ENCODE measurements around the gene TNXB.
"Not testable (repeated sequence)": the region's sequence is repeated elsewhere in the genome, so short reads cannot be mapped to it uniquely, and the experiment has no call there.

TNXB gene

DNA sequence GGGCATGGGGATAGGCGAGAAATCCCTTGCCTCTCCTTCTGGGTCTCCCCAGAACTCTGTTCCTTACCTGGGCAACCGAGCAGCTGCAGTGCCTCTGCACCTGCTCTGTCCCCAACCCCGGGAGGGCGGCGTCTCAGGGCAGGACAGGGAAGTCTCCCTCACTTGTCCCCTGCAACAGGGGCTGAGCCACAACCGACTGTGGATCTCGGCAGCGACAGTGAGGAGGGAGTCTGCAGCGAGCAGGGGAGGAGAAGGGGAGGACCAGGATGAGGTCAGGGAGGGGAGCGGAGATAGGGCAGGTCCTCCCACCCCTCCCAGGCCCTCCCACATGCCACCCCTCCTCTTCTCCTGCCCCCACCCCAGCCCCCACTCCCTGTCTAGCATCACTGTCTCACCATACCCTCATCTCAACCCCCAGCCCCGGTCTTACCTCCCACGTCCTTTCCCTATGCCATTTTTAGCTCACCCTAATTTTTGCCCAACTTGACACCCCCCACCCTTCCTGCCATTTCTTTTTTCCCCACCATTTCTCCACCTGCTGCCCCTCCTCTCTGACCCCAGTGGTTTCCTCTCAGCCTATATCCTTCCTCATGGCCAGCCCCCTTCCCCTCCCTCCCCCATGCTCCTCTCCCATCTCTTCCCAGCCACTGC lies at the start of gene TNXB:
TNXB (minus strand) TSS at position 225 of the 651 bp plus-strand sequence. CDS start 11,140 bp downstream, outside the sequence.
- DNase-seq, result no peak

DNA sequence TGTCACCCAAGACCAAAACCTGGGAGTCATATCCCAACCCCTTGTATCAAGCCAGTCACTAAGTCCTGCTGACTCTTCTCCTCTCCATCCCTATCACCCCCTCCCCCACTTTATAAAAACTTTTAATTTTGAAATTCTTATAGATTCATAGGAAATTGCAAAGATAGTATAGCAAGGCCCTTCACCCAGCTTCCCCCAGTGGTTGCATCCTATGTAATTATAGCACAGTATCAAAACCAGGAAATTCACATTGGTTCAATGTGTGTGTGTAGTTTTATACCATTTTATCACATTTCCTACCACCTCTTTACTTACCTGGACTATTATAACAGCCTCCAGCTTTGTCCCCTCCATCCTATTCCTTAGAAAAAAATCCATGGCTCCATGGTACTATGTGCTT lies 48.9 kb upstream of the TNXB start:
- DNase-seq, result no peak

GRCh38 chr6:32156891-32157290 lies 47.8 kb upstream of the TNXB start:
- no peak for DNase-seq

DNA sequence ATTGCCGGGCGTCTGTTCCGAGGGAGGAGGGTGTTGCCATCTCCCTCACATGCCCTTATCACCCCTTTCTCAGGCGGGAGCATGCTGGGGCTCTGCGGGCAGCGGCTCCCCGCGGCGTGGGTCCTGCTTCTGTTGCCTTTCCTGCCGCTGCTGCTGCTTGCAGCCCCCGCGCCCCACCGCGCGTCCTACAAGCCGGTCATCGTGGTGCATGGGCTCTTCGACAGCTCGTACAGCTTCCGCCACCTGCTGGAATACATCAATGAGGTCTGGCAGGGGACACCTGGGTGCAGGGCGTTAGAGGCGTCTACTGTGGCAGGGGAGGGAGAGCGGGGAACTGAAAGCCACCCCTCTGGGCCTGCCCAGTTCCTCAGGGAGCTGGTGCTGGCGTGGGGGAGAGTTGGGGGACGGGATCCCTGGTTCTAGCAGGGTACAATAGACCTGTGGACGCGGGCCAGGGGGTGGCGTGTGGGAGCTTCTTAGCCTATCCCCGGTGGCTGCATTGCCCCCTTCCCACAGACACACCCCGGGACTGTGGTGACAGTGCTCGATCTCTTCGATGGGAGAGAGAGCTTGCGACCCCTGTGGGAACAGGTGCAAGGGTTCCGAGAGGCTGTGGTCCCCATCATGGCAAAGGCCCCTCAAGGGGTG lies 45.5 kb upstream of the TNXB start:
- peak; percentile 76 for DNase-seq

GRCh38 chr6:32153564-32154513 lies 44.7 kb upstream of the TNXB start, which contains the start of gene PPT2:
PPT2 (plus strand) TSS chr6:32154141; CDS start chr6:32154595, 454 bp downstream.
- peak; percentile 75 for DNase-seq

- DNase-seq, result no peak
These were observed 43.8 kb upstream of the TNXB start for GRCh38 chr6:32152769-32153563.

- peak; percentile 49 for DNase-seq
These were observed 43.0 kb upstream of the TNXB start, which contains the start of gene PRRT1 for GRCh38 chr6:32151863-32152768. PRRT1 (minus strand) TSS chr6:32151939; CDS start chr6:32151827, 112 bp downstream.

DNA sequence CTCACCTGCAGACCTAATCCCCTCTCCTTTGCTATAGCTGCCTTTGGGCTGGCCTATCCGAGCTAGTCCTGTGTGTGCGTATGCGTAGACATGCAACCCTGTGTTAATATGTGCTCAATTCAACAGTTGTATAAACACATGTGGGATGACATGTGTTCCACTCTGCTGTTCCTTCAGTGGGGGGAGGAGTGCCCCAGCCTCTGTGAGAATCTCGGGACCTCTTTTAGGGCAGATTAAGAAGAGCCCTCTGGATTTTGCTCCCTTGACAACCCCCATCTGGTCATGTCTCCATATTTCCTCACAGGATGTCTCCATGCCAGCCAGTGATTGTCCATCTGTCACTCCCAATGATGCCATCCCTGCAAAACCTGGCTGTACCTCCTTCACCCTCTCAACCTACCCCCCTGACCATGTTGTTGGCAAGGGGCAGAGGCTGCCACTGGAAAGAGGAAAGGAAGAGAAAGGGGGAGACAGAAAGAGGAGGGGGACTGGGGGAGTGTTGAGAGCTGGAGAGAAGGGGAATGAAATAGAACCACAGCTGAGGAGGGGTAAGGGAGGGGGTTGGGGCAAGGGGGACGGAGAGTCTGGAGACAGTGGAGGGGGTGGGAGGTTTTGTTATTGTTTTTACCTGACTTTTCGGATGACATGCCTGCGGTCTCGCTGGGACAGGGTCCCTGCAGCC lies 42.2 kb upstream of the TNXB start:
- no peak for DNase-seq

GRCh38 chr6:32149932-32150870 lies 41.1 kb upstream of the TNXB start:
- DNase-seq, result no peak

DNA sequence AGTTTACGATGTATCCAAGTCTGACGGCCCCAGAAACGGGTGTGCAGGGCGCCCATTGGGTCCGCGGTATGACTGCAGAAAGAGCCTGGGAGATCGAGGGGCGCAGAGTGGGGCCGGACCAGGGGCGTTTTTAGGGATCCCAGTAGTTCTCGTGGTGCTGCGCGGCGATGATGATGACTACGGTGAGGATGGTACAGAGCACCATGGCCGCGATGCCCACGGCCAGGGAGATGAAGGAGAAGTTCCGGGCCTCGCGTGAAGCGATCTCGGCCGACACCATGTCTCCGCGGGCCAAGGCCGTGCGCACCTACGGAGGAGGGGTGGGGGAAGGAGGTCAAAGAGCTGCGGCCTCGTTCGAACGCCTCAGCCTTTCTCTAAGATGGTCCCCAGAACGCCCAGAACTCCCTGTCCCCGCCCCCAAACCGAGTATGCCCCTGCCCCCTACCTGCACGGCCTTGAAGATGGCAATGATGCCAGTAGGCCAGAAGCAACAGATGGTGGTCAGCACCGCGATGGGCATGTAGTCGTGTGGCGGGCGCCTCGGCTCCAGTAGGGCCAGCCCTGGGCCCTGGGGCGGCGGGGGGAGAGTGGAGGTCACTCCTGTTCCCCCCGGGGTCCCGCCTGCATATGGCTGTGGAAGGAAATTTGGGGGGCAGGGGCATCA lies 40.1 kb upstream of the TNXB start:
- no peak for DNase-seq

DNA sequence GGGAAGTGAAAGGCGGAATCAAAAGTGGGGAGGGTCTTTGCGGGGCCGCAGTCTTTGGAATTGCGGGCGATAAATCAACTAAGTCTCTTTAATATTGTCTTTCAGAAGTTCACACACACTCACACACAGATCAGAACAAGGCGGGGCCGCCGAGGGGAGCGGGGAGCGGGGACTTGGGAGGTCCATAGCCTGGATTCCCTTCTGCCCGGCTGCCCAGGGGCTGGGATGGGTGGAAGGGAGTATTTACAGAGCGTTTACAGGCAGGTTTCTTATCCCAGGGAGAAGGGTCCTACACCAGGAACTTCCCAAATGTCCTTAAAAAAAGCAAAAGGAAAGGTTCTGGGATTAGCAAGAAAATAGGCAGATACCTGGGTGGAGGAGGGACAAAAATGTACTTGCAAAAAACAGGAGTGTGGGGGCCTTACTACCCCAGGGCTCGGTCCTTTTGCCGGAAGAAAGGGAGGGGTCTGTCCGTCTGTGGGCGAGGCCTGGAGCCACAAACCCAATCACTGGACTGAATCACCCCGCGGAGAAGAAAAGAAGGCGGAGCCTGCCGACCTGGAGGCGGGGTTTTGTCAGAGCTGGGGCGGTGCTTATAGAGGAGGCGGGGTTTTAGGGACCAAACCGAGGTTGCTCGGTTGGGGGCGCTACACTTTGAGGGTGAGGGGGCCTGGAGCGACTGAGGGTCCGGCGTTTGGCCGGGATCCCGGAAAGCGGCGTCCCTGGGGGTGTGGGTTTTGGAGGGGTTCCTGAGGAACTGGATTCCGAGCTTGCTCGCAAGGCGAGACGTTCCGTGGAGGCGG lies 39.4 kb upstream of the TNXB start:
- DNase-seq, result peak; percentile 78

GRCh38 chr6:32147401-32148132 lies 38.4 kb upstream of the TNXB start:
- DNase-seq, result no peak

- no peak for DNase-seq
These were observed 37.5 kb upstream of the TNXB start for GRCh38 chr6:32146687-32147086.

DNA sequence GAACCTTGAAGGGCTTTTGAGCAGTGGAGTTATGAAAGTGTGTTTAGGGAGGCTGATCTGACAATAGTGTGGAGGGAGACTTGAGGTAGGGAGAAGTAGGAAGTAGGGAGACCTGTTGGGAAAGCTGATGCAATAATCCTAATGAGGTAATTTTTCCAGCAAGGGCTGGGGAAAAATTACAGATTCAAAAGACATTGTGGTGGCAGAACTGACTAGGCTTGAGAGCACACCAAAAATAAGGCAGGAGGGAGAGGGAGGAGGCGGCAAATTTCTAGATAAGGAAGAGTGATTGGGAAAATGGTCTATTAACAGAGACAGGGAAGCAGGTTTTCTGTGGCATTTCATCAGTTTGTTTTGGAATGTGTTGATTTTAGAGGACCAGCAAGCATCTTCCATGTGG lies 37.1 kb upstream of the TNXB start:
- DNase-seq, result no peak

- not testable (repeated sequence) for DNase-seq
These were observed 35.1 kb upstream of the TNXB start for GRCh38 chr6:32144238-32144637.

GRCh38 chr6:32140420-32141046 lies 31.4 kb upstream of the TNXB start:
- no peak for DNase-seq

- no peak for DNase-seq
These were observed 30.5 kb upstream of the TNXB start for GRCh38 chr6:32139590-32139989.

Data from CD4-positive, alpha-beta T cell treated with Interleukin-17A for 4 hours (primary cell).